HG03520 (cell line): ENCODE data around the gene CDC14B.
"Not testable (repeated sequence)": the region's sequence is repeated elsewhere in the genome, so short reads cannot be mapped to it uniquely, and the experiment has no call there.

Experiments used
- ATAC-seq: cut with Tn5 transposase; IDR thresholded peaks from one replicate; pipeline ENCODE4 v1.9.1; 2021; ENCODE audit warnings: mild to moderate bottlenecking, moderate library complexity; ENCODE audit not compliant: unreplicated experiment

CDC14B gene

DNA sequence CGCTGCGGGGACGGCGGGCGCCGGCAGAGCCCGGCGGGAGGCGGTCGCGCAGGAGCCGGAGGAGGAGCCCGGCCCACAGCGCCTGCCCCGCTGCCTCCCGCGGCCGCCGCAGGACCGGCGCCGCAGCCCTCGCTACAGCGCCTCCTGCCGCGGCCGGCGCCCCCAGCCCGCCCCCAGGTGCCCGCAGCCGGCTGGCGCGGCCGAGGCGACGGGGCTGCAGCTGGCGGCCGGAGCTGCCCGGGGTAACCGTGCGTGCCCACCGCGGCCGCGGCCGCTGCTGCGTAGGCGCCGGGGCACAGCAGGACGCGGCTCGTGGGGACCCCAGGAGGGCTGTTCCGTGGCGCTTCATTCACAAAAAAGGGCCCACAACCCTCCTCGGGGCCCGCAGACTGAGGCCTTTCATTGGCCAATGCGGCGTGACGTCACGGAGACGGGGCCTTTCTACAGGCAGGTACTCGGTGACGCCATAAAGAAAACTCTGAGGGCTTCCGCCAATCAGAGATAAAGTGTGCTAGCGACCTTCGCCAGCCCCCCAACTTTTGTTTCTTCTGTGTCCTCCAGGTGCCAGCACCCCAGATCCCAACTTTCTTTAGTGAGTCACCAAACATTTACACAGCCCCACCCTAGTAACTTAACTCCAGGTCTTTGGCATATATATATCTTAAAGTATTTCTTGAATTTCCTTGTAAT lies at the start of gene CDC14B:
TSS of gene CDC14B (minus strand) at position 353 of the 690 bp plus-strand sequence. CDS start 465 bp downstream, outside the sequence.
- ATAC-seq = peak; percentile 64

DNA sequence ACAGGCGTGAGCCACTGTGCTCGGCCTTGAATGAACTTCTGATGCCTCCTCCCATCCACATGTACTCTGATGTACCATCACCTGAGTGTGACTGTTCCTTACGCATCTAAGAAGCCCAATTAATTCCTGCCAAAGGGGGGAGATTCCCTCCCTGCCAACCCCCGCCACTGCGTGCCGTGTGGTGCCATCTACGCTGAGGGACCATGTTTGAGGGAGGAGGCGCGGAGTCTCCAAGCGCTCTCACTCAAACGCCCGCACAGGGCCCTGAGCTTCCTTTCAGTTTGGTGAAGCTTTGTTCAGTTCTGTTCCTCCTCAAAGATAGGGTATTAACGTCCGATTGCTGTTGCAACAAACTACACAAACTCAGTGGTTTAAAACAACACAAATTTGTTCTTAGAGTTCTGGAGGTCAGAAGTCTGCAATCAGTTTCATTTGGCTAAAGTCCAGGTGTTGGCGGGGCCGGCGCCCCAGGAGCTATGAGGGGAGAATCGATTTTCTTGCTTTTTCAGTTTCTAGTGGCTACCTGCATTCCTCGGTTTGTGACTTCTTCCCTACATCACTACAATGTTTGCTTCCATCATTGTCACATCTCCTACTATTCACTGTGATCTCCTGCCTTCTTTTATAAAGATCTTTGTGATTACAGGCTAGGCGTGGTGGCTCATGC lies 49.4 kb upstream of the CDC14B start:
- no peak for ATAC-seq

DNA sequence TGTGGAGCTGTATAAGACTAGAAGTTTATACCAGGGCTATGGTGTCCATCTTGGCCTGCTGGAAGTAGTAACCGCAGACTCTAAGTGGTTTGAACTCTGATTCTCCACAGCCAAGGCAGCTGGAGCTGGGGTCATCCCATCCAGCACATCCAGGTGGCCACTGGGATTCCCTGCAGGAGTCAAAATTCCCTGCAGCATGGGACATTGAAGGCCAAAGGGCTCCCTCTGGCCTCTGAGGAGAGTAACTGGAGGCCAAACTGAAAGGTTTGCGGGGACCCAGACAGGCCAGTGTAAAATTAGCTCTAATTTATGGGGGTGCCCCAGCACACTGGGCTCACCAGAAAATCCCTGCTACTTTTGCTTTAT lies 47.7 kb upstream of the CDC14B start:
- ATAC-seq = no peak

DNA sequence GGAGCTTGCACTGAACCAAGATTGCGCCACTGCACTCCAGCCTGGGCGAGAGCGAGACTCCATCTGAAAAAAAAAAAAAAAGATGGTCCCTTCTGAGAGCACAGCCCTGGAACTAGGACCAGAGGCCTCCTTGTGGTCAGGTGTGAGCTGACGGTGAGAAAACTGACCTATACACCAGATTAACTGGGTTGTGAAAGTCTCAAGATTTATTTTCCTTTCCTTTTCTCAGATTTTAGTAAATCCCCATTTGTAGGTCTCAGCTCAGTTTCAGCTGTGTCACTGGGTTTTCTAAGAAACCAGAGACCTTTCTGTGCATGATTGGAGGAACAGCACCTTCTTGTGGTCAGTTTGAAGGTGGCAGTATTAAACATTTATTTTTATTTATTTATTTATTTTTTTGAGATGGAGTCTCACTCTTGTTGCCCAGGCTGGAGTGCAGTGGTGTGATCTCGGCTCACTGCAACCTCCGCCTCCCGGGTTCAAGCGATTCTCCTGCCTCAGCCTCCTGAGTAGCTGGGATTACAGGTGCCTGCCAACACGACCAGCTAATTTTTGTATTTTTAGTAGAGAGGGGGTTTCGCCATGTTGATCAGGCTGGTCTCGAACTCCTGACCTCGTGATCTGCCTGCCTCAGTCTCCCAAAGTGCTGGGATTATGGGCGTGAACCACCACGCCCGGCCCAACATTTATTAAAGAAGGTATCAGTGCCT lies 47.2 kb upstream of the CDC14B start:
- ATAC-seq = peak; percentile 63

DNA sequence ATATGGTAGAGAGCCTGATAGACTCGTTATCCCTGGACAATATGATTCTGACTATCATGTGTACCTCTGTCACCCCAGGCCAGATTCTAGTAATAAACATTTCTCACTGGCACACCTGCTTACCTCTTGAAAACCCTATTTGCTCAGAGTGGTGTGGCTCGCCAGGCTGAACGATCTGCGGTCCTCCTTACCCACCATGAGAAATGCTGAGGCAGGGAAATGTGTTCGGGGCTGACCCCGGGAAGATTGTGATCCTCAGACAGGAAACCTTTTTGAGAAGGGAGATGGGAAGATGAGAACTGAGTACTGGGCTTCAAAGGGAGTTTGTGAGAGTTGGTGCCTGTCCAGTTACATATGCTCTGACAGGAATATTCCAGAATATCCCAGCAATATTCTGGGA lies 46.1 kb upstream of the CDC14B start:
- no peak for ATAC-seq

DNA sequence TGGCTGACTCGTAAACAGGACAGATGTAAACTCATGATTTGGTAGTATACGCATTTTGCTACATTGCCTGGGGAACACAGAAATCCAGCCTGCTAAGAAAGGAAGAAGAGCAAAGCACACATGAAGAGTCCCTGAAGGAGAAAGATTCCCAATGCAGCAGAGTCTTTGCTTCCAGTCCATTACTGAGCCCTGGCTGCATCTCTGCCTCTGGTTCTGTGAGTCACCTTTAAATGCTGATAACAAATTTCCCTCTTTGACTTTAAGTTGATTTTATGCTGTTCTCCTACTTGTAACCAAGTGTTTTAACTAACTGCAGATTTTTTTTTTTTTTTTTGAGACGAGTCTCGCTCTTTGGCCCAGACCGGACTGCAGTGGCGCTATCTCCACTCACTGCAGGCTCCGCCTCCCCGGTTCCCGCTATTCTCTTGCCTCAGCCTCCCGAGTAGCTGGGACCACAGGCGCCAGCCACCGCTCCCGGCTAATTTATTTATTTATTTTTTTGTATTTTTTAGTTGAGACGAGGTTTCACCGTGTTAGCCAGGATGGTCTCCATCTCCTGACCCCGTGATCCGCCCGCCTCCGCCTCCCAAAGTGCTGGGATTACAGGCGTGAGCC lies 44.0 kb upstream of the CDC14B start:
- no peak for ATAC-seq

DNA sequence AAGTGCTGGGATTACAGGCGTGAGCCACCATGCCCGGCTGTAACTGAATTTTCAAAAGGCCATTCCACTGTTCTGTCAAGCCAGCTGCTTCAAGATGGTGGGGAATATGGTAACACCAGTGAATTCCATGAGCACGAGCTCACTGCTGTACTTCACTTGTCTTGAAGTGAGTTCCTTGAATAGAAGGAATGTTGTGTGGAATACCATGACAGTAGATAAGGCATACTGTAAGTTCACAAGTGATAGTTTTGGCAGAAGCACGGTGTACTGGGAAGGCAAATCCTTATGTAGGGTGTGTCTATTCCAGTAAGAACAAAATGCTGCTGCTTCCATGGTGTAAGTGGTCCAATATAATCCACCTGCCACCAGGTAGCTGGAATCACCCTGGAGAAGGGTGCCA lies 42.1 kb upstream of the CDC14B start:
- ATAC-seq = no peak

DNA sequence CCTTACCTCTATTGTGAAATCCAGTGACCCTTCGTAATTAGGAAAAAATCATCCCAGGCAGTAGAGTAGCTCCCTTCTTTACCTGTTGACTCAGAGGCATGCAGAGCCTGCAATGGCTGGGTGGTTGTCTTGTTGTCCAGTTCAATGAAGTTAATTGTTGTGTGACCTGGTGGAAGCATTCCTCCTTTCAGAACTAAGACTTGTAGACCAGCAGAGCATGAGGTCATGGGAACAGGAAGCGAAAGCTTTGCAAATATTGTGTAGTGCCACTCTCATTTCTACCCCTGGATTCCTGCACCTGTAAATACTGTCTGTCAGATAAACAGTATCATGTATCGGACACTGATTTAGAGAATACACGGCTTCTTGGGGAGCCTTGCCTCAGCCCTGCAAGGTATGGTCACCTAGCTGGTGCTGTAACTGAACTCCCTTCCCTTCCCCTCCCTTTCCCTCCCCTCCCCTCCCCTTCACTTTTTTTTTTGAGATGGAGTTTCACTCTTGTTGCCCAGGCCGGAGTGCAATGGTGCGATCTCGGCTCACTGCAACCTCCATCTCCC lies 41.1 kb upstream of the CDC14B start:
- no peak for ATAC-seq

DNA sequence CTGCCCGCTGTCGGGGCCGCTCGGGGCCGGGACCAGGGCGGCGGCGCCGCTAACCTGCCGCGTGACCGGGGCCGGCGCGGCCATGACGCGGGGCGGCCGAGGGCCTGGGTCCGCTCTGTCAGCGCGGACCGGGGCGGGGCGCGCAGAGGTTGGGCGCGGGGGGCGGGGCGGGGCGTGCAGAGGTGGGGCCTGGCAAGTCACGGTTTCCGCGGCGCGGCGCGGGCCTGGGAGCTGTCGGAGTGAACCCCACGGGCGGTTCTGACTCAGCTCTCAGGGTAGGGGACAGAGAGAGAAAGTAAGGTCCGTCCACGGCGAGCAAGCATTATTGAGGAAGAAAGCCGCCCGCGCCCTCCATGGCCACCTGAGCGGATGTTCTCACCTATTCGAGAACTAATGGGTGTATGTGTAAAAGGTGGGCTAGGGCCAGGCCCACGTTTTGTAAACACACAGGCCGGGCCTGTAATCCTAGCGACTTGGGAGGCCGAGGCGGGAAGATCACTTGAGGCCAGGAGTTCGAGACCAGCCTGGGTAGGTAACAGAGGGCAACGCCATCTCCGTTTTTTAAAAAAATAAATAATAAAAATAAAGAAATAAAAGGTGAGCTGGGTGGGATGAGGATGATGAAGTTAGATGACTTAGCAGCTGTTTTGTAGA lies 35.7 kb upstream of the CDC14B start, which contains the start of gene PRXL2C:
TSS of gene PRXL2C (minus strand) at position 120 of the 654 bp plus-strand sequence. CDS start at position 84, 36 bp downstream.
- peak; percentile 52 for ATAC-seq

DNA sequence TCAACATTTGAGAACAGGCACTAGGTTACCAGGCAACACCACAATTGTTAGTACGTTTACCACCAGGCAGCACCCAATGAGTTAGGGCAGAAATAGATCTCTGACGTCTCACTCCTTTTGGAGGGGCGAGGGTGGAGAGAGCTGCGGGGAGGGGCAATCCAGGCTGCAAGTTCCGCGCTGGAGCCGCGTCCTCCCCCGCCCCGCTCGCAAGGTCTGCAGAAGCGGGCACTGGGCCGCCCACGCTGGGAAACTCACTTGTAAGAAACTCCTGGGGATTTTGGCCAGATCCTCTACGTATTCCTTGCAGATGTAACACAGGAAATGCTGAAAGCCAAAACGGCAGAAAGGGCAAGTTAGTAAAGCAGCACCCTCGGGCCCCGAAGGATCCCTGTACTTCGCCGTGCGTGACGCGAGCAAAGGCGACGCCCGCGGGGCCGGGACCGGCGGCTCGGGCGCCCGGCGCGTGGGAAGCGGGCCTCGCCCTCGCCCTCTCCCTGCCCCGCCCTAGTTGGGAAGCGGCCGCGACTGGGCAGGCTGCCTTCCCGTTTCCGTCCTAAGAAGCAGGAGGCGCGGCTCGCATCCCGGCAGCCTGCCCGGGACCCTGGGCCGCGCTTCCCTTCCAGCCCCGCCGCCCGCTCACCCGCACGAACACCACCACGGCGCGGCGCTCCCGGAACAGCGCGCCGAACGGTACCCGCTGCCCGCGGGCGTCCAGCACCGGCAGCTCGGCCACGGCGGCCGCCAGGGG lies 35.0 kb upstream of the CDC14B start:
- peak; percentile 44 for ATAC-seq

DNA sequence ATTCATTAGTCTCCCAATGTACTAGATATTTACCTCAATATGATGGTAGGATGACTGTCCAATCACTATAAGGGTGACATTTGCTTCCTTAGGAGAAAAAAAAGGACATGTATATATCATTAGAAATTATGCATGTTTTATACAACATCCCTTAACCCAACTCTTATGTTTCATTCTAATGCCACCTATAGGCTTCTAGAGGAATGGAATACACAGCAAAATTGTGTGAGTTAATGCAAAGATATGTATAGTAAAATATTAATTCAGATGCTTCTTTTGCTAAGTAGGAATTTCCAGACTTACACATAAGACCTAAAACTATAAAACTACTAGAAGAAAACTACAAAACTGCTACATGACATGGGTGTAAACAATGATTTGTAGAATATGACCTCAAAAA lies 32.0 kb upstream of the CDC14B start:
- no peak for ATAC-seq

DNA sequence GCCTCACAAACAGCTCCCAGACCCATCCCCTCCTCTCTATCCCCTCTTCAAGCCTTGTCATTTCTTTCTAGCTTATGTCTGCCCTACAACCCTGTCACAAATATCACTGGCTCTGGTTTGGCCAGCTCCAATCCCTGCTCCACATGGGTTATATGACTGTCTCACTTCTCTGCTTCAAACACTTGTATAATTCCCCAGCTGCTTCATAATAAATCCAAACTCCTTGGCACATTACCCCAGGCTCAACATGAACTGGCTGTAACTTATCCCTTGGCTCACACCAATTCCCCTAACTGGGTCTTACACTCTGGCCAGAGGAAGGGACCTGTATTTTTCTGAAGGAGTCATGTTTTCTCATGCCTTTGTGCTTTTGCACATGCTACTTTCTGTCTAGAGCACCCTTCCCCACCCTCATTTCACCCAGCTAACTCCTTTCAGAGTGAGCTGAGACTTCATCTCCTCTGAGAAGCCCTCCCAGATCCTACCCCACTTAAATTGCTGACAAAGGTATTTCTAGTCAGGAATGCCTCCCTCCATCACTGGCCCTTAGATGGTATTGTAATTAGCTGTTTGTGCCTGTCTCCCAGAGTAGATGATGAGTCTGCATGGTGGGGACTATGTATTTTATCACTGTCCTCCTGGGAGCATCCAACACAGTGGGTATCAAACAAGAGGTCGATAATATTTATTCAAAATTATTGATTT lies 30.1 kb upstream of the CDC14B start:
- ATAC-seq = no peak

DNA sequence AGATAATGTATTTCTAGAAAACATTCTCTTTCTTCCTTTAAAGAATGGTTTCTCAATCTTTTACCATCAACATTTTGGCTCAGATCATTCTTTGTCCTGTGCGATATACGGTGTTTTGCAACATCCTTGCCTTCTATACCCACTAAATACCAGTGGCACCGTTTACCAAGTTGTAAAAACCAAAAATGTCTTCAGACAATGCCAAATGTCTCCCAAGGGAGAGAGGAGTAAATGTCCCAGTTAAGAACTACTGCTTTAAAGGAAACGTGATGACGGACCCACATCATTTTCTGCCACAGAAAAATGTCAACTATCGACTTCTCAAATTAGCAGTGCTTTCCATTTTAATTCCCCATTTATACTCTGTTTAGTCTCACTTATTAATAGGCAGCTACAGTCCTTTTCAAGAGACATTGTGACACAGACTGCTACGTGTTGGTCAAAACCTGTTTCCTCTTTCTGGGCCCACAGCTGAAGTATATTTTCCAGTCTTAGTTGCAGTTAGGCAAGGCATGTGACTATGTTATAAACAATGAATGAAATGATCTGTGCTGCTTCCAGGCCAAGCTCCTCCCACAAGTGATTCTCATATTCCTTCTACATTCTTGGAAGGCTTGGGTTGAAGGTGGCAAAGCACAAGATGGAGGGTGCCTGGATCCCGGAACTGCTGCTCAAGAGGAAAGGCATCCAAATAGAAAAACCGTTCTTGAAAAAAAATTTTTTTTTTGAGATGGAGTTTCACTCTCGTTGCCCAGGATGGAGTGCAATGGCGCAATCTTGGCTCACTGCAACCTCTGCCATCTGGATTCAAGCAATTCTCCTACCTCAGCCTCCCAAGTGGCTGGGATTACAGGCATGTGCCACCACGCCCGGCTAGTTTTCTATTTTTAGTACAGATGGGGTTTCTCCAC lies 26.7 kb upstream of the CDC14B start:
- no peak for ATAC-seq

DNA sequence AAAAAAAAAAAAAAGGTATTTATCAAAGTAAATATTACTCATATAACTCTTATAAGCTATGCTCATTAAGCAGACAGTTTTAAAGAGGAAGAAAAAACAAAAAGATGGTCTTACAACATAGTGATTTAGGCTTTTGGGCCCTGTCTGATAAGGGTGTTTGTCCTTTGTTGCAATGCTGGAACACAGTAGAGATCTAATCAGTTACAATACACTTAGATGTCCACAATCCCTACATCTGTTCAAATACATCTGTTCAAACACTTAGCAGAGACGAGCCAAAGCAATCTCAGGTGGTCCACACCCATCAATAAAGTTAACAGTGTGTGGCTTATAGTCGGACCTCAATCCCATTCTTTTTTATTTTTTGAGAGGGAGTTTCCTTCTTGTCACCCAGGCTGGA lies 24.5 kb upstream of the CDC14B start:
- no peak for ATAC-seq

DNA sequence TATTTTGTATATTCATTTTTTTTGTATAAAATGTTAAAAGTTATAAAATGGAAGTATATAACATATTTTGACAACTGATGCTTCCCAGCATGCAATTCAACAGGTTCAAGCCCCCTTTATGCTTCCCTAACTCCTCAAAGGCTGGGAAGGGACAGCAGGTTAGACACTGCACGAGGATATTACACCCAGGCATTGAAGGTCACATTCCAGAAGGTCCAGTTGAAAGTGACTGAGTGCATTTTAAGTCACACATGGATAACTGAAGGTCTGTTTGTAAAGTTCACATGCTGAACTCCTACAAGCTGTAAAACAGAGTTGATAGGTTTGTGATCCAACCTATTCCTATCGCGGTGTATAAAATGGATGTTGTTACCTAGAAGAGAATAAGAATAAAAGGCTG lies 21.9 kb upstream of the CDC14B start:
- no peak for ATAC-seq

DNA sequence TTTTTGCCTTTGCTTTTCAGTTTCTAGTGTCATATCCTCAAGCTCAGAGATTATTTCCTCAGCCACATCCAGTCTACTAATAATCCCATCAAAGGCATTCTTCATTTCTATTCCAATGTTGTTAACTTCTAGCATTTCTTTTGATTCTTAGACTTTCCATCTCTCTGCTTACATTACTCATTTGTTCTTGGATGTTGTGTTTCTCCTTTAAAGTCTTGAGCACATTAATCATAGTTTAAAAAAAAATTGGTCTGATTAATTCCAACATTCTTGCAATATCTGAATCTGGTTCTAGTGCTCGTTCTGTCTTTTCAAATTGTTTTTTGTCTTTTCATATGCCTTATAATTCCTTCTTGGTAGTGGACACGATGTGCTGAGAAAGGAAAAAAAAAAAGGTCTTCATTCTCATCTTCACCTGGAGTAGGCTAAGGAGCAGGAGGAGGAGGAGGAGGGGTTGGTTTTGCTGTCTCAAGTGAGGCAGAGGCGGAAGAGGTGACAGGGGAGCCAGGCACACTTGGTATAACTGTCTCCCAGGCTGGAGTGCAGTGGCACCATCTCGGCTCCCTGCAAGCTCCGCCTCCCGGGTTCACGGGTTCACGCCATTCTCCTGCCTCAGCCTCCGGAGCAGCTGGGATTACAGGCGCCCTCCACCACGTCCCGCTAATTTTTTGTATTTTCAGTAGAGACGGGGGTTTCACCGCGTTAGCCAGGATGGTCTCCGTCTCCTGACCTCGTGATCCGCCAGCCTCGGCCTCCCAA lies 19.1 kb upstream of the CDC14B start:
- ATAC-seq = no peak

DNA sequence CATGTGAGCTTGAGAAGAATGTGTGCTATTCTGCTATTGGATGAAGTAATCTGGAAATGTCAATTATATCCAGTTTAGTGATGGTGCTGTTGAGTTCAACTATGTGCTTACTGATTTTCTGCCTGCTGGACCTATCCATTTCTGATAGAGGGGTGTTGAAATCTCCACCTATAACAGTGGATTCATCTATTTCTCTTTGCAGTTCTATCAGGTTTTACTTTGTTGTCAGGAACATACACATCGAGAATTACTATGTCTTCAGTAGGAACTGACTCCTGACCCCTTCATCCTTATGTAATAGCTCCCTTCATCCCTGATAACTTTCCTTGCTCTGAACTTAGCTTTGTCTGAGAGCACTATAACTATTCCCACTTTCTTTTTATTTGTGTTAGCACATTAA lies 16.7 kb upstream of the CDC14B start:
- no peak for ATAC-seq

DNA sequence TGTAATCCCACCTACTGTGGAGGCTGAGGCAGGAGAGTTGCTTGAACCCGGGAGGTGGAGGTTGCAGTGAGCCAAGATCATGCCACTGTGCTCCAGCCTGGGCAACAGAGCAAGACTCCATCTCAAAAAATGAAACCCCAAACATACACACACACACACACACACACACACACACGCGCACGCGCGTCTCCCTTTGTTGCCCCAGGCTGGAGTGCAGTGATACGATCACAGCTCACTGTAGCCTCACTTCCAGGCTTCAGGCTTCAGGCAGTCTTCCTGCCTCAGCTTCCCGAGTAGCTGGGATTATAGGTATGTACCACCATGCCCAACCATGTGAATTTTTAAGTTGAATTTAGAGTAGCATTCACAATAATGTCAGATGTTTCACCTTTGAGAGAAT lies 13.9 kb upstream of the CDC14B start:
- not testable (repeated sequence) for ATAC-seq
